ENCODE data around the gene DLX5.

Gene DLX5

DNA sequence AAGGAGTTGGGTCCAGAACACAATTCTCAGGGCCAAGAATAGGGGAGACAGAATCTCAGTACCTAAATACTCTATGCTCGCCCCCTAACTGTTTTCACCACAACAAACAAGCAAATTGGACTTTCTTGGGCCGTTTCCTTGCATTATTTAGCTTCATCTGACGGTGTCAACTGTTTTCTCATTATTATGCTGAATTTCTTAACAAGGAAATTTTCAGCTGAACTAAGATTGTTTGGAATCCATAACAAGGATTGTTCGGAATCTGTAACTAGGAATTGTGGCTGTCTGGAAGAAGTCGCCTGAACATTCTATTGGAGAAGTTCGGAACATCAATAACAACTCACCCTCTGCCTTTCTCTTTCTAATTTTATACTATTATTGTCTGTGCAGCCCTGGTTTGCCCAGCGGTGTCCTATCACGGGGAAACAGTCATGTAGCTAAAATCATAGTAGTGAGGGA, 34.7 kb downstream of the DLX5 start:
- no peak for DNase-seq

DNA sequence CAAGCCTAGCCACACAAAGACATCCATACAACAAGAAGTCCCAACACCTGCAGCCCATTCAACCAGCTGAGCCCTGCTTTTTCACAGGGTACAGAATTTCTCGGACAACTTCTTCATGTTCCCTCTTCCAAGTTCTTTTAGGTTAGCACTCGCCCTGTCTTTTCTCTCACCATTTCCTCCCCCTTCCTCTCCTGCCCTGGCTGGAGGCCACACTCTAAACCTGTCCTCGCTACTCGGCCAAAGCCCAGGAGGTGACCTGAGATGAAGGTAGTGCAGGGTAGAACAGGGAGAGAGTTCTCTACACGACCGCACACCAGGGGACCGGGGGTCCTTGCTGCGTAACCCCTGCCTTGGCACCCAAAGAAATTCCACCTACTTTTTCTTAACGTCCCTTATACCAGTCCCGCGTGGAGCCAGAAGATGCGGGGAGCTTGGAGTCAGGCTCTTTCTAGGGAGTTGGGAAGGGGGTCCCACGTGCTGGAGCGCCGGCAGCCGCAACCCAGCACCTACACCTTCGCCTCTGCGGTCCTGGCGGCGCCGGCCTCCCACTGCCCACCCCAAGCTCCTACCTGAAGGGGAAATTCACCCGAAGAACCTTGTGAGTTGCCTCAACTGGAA, 35.3 kb downstream of the DLX5 start:
- DNase-seq = no peak

DNA sequence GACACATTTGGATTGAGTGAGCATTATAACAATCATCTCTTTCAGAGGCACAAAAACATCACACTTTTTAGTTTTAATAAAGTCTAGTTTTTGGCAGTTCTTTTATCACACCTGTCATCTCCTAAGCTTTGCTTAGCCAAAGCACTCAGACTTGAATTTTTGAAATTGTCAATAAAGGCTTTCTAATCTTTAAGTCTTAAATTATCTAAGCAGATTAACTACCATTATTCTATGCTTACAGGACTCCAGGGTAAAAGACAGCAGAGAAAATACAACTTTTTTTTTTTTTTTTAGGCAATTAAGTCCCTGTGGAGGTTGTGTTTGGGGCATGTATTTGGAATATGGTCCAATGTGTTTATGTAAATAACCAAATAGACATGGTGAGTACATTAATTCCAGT, 36.9 kb downstream of the DLX5 start:
- no peak for DNase-seq

DNA sequence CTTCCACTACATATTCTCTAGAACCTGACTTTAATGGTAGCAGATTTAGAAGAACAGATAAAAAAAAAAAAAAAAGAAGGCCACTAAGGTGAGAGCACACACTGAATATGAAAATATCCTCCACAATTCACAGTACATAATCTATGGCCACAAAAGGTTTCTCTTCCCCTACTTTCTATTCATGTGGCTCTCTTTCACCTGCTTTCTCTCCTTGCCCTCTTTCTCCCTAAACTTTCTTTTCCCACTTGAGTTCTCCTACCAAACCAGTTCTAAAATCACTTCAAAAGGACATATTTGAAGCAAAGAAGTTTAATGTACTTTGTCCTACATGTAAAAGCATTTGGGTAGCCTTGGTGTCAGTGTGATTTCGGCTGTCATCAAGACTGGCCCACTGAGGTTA, 37.7 kb downstream of the DLX5 start:
- DNase-seq = no peak

DNA sequence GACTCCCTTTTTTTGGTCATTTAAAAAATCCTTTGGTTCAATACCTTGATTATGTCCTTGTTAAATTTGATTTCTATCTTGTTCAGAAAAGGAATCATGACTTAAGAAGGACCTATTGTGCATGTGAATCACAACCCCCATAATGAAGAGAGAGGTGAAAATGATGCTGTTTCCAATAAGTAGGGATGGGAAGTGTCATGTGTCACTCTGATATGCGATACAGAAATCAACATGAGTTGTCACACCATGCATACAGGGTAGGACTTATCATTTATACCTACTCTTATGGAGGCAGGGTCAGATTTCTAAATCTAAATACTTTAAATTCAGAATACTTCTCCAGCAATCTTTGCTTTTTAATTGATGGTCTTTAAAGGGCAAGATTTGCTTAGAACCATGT, 38.6 kb downstream of the DLX5 start:
- DNase-seq = no peak

DNA sequence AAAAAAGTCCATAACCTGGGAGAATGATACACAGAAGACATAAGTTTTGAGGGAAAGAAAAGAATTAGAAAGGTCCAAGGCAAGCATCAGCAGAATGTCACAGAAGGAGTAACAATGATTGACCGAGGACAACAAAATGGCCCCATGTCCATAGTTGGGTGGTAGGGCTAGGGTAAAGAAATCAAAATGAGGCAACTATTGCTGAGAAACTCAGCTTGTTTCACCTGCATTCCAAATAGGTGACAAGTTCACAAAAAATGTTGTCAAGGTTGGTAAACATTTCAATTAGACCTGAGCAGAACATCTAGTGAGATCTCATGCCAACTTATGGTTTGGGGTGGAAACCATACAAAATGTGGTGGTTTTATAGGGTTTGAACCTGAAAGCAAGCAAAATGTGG, 42.0 kb downstream of the DLX5 start:
- DNase-seq = no peak

DNA sequence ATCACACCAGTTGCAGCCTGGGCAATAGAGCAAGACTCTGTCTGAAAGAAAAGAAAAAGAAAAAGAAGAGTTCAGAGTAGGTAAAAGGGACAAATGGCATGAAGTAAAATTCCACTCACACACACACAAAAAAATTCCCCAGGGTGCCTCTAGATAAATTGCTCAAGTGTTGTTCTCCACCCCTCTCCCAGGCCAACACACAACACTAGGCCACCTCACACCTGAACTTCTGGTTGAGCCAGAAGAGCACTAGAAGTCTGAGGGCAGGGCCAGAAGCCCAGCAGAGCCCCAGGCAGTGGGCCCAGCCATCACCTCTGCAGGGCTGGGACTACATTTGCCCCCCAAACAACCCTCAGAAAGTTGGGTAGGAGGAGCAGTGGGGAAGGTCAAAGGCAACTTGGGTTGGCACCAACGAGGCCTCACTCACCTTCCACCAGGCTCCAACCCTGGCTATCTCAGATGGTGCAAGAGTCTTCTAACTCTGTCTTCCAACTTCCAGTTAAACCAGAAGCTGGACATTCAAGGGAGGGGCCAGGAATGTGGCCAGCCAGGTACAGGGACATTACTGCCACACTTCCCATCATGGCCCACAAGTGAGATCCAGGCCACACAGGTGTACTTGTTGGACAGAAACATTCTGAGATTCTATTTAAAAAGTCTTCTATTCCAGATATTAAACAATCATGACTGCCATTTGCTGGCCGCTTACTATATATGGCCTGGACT, 44.9 kb downstream of the DLX5 start:
- DNase-seq = no peak

DNA sequence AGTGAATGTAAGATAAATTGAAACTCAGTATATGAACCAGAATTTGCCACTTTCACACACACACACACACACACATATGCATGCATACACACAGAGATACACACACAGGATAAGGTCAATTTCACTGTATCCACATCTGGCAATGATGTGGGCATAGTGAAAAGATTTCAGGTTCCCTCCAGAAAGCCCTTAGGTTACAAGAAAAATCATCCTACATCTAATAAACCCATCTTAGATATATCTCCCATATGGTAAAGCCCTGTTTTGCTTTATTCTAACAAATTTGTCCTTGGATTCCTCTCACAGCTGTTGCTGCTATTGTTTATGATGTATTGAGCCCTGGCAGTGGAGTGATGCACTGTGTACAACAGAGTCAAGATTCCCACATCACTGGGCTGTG, 47.2 kb downstream of the DLX5 start:
- no peak for DNase-seq

DNA sequence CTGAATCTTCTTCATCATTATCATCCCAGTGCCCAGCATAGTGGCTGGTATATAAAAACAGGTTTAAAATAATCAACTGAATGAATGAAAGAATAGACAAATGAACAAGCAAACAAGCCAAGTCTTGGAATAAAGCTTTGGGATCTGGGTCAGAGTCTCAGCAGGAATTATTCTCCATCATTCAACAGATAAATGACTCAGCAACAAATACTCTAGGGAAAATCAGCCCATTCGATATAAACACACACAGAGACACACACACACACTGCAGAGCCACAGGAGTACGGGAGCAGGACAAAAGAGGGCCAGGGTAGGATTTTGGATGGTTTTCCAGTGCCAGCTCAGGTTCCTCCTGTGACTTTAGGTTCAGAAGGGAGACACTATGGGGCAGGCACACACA, 48.5 kb downstream of the DLX5 start:
- DNase-seq = no peak

DNA sequence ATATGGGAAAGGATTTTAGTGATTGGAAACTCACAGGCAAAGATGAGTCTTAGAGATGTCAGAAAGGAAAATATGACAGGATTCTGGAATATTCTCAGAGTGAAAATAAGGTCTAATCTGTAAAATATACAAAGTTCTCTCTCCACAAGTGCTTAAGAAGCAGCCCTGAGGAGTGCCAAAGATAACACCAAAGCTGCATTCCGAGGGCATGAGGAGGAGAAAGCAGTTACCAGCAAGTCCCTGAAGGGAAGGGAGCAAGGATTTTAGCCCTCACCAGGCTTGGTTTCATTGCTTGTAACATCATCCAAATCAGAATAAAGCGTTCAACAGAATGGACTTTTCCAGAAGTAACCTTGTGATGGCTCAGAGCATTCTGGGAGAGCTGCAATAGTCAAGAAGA, 50.6 kb downstream of the DLX5 start:
- DNase-seq = no peak

DNA sequence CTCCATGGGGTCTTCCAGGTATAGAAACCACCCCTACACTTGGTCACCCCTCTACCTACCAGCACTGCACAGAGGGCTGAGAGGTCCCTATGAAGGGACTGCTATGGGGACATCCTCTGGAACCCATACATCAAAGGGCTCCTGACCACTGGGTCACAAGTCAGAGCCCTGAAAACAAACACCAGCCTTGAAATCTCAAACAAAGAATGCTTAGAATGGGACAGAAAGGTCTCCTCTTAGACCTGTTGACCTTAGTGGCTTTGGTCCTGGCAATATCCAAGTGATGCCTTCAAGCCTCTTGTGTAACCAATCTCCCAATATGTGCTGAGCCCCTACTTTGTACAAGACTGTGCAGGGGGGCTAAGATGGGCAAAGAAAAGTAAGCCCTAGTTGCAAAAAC, 53.9 kb downstream of the DLX5 start:
- no peak for DNase-seq

All from NCI-H1930 (cell line).